Esophagus squamous epithelium (tissue), 4 donors: Measurements from ENCODE around the gene ZNF610.

Experiments
- CTCF ChIP-seq, 6 experiments: fragments of 450-650 bp in 4 of 6; fragments of 200-600 bp in 2 of 6; sonication (generic) in 2 of 6; IDR thresholded peaks; one replicate each; pipeline ENCODE4 v1.5.1; 2016 to 2019; ENCODE audit warnings: antibody characterized with exemption in 6 of 6, mild to moderate bottlenecking in 4 of 6, moderate library complexity in 4 of 6
- POLR2A ChIP-seq, 4 donors: fragments of 450-650 bp; IDR thresholded peaks; one replicate each; pipeline ENCODE4 v1.6.1; 2017; ENCODE audit warnings: antibody characterized with exemption in 4 of 4, mild to moderate bottlenecking in 4 of 4, moderate library complexity in 3 of 4

- no peak for TF ChIP-seq CTCF (IDR thresholded peaks at IDR 0.05)
- TF ChIP-seq POLR2A (IDR thresholded peaks at IDR 0.05) = no peak
Observed at GRCh38 chr19:52331757-52332156, 4.3 kb upstream of the ZNF610 start.
